GM12874 (cell line): ENCODE results near the gene BMP3.

Source experiments
- TF ChIP-seq, protein P1 (sequence below): IDR thresholded peaks from 2 replicates; pipeline ENCODE4 v1.5.1; 2011; ENCODE audit warnings: low read depth, mild to moderate bottlenecking, control low read depth, low read length, moderate library complexity; ENCODE audit not compliant: insufficient read depth

Gene BMP3

DNA sequence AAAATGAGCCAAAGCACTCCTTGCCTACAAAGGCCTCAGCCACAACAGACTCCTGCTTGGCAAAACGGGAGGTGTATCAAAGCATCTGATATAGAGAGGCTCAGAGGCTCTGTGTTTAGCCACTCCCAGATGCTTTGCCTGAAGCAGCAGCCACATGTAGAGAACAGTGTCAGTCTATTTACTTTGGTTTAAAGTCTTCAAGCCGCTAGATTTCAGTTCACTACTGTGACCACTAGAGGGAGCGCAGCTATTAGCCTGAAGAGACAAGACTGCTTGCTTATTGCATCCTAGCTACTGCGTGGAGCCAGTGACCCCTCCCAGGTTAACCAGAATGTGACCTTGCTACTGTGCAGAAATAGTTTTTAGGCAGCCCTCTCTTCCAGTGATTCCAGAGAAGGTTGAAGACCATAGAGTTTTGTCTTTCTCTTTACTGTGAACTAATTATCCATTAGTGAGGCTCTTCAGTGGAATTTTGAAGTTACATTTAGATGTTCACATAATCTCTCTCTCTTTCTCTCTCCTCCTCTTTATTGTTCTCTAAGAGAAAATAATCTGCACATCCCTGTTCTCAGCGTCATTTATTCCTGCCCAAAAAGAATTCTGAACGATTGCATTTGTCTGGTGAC is 39.3 kb downstream of the BMP3 start:
- TF ChIP-seq, protein P1, sequence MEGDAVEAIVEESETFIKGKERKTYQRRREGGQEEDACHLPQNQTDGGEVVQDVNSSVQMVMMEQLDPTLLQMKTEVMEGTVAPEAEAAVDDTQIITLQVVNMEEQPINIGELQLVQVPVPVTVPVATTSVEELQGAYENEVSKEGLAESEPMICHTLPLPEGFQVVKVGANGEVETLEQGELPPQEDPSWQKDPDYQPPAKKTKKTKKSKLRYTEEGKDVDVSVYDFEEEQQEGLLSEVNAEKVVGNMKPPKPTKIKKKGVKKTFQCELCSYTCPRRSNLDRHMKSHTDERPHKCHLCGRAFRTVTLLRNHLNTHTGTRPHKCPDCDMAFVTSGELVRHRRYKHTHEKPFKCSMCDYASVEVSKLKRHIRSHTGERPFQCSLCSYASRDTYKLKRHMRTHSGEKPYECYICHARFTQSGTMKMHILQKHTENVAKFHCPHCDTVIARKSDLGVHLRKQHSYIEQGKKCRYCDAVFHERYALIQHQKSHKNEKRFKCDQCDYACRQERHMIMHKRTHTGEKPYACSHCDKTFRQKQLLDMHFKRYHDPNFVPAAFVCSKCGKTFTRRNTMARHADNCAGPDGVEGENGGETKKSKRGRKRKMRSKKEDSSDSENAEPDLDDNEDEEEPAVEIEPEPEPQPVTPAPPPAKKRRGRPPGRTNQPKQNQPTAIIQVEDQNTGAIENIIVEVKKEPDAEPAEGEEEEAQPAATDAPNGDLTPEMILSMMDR: peak; percentile 89

DNA sequence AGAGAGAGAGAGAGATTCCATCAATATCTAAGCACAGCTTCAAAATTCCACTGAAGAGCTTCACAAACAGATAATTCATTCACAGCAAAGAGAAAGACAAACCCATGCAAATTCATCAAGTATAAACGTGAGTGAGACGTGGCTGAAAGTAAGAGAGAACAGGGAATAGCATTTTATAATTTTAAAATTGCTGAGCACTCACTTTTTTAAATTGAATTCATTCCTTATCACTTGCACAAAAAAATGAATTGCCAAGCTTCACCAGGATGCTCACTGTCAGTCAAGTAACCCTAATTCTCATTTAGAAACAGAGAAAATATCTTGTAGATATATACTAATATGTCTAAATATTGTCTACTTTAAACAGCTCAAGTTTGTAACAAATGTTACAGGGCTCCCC is 40.5 kb downstream of the BMP3 start:
- TF ChIP-seq, protein P1: no peak

DNA sequence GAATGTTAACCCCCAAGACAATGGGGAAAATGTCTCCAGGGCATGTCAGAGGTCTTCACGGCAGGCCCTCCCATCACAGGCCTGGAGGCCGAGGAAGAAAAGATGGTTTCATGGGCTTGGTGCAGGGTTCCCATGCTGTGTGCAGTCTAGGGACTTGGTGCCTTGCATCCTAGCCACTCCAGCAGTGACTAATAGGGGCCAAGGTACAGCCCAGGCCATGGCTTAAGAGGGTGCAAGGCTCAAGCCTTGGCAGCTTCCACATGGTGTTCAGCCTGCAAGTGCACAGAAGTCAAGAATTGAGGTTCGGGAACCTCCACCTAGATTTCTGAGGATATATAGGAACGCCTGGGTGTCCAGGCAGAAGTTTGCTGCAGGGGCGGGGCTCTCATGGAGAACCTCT is 50.6 kb downstream of the BMP3 start:
- TF ChIP-seq, protein P1: no peak

DNA sequence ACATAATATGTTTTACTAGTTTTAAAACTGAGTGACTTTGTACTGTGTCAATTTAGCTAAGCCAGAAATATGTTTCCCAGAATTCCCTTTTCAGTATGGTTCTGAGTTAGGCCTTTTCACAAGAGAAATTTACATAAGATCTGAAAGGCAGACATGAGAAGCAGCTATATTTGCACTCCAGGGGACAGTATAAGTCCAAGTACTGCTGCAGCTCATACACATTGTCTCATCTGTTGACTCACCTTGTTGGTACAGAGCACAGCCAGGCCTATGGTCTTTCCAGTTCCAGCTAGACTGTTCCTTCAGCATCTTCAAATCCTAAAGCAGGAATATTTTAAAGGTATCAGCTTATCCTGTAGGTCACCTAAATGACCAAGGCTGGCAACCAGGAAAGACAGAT is 53.5 kb downstream of the BMP3 start:
- TF ChIP-seq, protein P1: no peak

DNA sequence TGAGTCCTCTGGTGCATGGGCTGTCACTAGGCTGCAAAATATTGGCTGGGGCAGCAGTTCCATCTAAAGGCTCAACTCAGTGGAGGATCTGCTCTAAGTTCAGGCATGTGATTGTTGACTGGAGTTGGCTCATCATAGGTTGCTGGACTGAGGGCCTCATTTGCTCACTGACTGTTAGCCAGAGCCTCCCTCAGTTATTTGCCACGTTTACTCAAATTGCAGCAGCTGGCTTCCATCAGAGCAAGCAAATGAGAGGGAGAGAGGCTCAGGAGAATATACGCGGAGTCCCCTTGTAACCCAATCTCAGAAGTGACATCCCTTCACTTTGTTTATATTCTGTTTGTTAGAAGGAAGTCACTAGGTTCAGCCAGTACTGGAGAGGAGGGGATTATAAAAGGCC is 54.1 kb downstream of the BMP3 start:
- TF ChIP-seq, protein P1: no peak

DNA sequence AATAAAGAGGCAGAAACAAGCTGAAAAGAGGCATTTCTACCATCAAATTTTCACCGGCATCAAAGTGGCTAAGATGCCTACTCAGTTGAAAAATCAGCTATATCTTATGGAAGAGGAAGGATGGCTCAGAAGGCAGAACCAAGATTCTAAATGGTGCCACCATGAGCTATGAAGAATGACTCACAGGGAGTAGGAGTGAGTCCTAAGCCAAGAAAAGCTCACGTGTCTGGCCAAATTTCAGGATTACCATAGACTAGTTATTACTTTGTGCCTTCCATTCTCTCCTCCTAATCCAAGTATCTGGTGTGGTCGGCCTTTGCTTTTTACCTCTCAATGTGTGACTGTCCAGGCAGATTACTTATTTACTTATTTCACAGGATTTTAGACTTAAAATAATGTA is 54.8 kb downstream of the BMP3 start:
- TF ChIP-seq, protein P1: no peak

DNA sequence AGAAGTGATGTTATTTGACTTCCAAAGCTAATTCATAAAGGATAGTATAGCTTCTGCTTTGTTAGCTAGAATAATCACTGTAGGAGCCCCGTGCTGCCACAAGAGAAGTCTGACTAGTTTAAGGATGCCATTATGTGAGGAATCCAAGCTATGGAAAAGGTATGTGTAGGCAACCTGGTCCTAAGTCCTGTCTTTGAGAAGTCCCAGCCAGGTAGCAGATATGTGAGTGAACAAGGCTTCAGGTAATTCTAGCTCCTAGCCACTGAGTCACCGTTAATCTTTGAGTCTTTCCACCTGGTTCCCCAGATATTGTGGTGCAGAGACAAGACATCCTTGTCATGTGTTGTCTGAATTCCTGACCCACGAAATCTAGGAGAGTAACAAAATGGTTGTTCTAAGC is 55.5 kb downstream of the BMP3 start:
- TF ChIP-seq, protein P1: no peak
